Body of pancreas (tissue), 4 donors: ENCODE measurements around the gene THBS3.

Experiments used
- CTCF ChIP-seq, 7 experiments: fragments of 450-650 bp in 4 of 7; fragments of 200-600 bp in 3 of 7; sonication (generic) in 3 of 7; IDR thresholded peaks; one replicate each; pipeline ENCODE4 v1.5.1; 2016 to 2019; ENCODE audit warnings: antibody characterized with exemption in 7 of 7
- POLR2A ChIP-seq, 3 donors: fragments of 450-650 bp; IDR thresholded peaks; one replicate each; pipeline ENCODE4 v1.6.1; 2016; ENCODE audit warnings: antibody characterized with exemption in 3 of 3, mild to moderate bottlenecking in 2 of 3

DNA sequence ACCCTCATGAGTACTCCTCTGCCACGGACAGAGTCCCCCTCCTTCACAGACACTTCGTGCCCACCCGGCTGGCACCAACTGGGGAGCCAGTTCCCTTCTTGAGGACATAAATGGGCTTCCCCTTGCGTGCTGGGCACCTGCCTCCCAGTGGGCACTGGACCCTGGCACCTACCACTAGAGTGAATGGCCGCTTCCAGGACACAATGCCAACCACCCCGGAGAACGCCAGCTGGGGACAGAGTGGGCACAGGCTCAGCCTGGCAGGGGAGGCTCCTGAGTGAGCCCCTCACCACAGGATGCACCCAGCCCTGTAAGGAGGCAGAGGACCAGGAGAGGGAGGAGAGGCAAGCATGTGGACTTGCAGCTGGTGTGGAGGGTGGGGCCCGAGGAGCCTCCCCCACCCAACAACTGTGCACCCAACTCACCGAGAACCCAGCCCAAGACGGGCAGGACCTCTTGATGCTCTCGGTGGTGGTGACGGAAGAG, 46.6 kb upstream of the THBS3 start:
- no peak for TF ChIP-seq CTCF (IDR thresholded peaks at IDR 0.05)
- no peak for TF ChIP-seq POLR2A (IDR thresholded peaks at IDR 0.05)
